ENCODE results near the gene ZMYM4.
"Not testable (repeated sequence)": the region's sequence is repeated elsewhere in the genome, so short reads cannot be mapped to it uniquely, and the experiment has no call there.

ZMYM4 gene

DNA sequence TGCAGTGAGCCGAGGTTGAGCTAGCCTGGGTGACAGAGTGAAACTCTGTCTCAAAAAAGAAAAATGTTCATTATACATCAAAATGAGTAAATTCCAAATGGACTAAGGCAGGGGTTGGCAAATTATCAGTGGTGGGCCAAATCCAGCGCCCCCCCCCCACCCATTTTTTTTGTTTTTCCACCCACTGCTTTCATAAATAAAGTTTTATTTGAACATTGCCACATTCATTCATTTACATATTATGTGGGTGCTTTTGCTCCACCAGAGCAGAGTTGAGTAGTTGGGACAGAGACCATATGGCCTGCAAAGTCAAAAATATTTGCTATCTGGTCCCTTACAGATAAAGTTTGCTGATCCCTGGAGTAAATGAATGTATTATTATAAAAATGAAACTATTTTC lies 99.4 kb downstream of the ZMYM4 start:
- no peak for TF ChIP-seq ZFX (IDR thresholded peaks at IDR 0.05; ENCODE audit: borderline replicate concordance)
- TF ChIP-seq, protein P1, sequence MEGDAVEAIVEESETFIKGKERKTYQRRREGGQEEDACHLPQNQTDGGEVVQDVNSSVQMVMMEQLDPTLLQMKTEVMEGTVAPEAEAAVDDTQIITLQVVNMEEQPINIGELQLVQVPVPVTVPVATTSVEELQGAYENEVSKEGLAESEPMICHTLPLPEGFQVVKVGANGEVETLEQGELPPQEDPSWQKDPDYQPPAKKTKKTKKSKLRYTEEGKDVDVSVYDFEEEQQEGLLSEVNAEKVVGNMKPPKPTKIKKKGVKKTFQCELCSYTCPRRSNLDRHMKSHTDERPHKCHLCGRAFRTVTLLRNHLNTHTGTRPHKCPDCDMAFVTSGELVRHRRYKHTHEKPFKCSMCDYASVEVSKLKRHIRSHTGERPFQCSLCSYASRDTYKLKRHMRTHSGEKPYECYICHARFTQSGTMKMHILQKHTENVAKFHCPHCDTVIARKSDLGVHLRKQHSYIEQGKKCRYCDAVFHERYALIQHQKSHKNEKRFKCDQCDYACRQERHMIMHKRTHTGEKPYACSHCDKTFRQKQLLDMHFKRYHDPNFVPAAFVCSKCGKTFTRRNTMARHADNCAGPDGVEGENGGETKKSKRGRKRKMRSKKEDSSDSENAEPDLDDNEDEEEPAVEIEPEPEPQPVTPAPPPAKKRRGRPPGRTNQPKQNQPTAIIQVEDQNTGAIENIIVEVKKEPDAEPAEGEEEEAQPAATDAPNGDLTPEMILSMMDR (IDR thresholded peaks at IDR 0.05): no peak
- no peak overlapping the region for H3K27ac ChIP-seq

DNA sequence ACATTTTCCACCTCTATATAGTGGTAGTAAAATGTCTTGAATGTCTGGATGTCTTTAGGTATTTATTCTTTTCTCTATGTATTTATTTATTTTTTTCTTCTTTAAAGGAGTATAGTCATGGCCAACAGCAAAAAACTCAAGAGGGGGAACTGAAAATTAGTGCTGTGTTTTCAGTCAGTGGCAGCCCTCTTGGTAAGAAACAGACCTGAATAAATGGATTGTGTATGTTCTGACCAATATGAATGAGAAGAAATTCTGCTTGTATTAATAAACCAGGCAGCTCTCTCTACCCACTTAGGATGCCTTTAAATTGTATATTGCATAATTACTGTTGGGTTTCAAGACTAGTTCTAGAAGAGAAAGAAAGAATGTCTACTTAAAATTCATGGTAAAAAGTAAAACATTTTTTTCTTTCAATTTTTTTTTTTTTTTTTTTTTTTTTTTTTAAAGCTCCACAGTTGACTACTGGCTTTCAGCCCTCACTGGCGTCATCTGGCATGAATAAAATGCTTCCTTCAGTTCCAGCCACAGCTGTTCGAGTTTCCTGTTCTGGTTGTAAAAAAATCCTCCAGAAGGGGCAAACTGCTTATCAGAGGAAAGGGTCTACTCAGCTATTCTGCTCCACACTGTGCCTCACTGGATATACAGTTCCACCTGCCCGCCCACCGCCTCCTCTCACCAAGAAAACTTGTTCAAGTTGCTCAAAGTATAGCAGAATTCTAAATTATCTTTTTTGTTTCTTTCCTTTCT lies 101.6 kb downstream of the ZMYM4 start:
- H3K27ac ChIP-seq: no peak overlapping the region
- TF ChIP-seq, protein P1 (IDR thresholded peaks at IDR 0.05): no peak

DNA sequence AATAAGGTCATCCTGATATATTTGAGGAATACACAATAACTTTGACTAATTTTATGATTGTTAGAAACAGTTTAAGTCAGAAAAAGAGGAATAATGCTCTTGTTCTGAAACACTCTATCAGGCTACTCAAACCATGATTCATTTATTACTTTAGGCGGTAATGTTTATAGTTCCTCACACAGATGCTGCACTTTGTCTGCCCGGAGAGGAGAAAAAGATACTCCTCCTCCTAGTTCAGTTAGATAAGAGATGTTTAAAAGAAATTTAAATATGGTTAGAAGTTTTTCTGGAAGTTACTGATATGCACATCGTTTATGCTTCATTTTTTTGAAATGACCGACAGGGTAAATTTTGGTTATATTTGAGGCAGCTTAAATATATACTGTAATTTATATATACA lies 103.0 kb downstream of the ZMYM4 start:
- TF ChIP-seq ZFX (IDR thresholded peaks at IDR 0.05; ENCODE audit: borderline replicate concordance): no peak
- TF ChIP-seq, protein P1 (IDR thresholded peaks at IDR 0.05): no peak

GRCh38 chr1:35377555-35377954 lies 109.0 kb downstream of the ZMYM4 start:
- H3K27ac ChIP-seq: no peak overlapping the region
- TF ChIP-seq, protein P1 (IDR thresholded peaks at IDR 0.05): no peak
- no peak for TF ChIP-seq ZFX (IDR thresholded peaks at IDR 0.05; ENCODE audit: borderline replicate concordance)

More for the DNA sequence above, 103.0 kb downstream of the ZMYM4 start:
- no peak overlapping the region for H3K27ac ChIP-seq

DNA sequence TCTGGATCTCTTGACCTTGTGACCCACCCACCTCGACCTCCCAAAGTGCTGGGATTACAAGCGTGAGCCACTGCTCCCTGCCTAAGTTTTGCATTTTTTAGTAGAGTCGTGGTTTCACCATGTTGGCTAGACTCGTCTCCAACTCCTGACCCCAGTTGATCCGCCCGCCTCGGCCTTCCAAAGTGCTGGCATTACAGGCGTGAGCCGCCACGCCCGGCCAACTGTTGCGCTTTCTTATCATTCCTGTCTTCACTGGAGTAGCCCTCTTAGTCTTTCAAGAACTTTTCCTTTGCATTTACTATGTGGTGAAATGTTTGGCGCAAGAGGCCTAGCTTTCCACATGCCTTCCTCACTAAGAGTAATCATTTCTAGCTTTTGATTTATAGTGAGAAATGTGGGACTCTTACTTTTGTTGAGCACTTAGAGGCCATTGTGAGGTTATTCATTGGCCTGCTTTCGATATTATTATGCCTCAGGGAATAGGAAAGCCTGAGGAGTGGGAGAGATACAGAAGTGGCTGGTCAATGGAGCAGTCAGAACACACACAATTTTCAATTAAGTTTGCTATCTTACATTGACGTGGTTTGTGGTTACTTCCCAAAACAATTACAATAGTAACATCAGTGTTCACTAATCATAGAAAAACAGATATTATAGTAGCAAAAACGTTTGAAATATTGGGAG lies 111.0 kb downstream of the ZMYM4 start:
- no peak for TF ChIP-seq ZFX (IDR thresholded peaks at IDR 0.05; ENCODE audit: borderline replicate concordance)
- TF ChIP-seq, protein P1 (IDR thresholded peaks at IDR 0.05): no peak
- H3K27ac ChIP-seq: no peak overlapping the region

DNA sequence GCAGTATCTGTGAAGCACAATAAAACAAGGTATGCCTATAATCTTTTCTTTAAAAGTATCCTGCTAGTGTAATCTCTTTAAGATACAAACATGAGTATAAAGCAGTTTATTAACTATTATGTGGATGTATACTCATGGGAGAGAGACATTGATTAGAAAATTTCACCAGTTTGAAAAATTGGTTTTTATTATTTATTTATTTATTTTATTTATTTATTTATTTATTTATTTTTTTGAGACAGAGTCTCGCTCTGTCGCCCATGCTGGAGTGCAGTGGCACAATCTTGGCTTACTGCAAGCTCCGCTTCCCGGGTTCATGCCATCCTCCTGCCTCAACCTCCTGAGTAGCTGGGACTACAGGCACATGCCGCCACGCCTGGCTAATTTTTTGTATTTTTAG lies 111.6 kb downstream of the ZMYM4 start:
- not testable (repeated sequence) for H3K27ac ChIP-seq

DNA sequence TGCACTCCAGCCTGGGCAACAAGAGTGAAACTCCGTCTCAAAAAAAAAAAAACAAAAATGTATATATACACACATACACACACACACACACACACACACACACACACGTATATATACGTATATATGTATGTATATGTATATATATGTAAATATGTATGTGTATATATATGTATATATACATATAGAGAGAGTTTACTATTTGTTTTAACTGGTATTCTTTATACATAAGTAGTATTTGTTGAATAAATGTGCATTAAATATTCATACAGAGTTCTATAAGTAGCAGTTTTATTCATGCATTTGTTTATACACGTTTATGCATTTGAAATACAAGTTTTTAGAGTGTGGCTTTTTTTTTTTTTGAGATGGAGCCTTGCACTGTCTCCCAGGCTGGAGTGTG lies 113.6 kb downstream of the ZMYM4 start:
- H3K27ac ChIP-seq: no peak overlapping the region
- no peak for TF ChIP-seq ZFX (IDR thresholded peaks at IDR 0.05; ENCODE audit: borderline replicate concordance)
- TF ChIP-seq, protein P1 (IDR thresholded peaks at IDR 0.05): no peak
